GM19468 (cell line): ENCODE data around the gene CADM4.
"Not testable (repeated sequence)": the region's sequence is repeated elsewhere in the genome, so short reads cannot be mapped to it uniquely, and the experiment has no call there.

Source experiments
- ATAC-seq: cut with Tn5 transposase; IDR thresholded peaks from one replicate; pipeline ENCODE4 v1.9.1; 2021; ENCODE audit warnings: mild to moderate bottlenecking, moderate library complexity, moderate number of reproducible peaks; ENCODE audit not compliant: unreplicated experiment; ENCODE audit errors: extremely low read depth

CADM4 gene

GRCh38 chr19:43667126-43667875 is 27.7 kb upstream of the CADM4 start:
- ATAC-seq: no peak

GRCh38 chr19:43664018-43664417 is 24.4 kb upstream of the CADM4 start:
- ATAC-seq: no peak

DNA sequence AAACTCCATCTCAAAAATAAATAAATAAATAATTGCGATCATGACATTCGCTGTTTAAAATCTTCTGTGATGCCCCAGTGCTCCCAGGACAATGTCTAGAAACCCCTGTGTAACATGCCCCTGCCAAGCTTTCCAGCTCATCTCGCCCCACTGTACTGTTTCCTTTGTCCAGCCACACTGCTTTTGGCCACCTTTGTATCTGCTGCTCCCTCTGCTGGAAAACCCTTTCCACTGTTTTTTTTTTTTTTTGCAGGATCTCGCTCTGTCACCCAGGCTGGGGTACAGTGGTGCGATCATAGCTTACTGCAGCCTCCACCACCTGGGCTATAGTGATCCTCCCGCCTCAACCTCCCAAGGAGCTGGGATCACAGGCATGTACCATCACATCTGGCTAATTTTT is 22.8 kb upstream of the CADM4 start:
- ATAC-seq: no peak

GRCh38 chr19:43660971-43661360 is 21.3 kb upstream of the CADM4 start:
- ATAC-seq: no peak

- ATAC-seq: no peak
Measured at GRCh38 chr19:43660301-43660970, 20.8 kb upstream of the CADM4 start.

DNA sequence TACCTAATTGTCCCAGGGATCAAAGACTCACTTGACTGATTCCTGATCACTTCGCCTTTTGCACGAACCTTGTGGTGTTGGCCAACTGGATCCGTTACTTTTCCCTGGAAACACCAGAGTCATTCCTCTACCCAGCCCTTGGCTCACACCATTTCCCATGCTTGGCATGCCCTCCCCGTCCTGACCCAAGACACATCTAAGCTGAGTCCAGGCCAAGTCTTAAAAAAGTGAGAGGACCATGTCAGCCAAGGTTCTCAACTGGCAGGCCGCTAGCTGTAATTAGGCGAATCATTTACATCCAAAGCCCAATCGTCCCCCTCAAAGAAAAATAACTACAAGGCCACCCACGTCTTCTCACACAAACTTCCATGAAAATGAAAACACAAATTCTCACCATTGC is 18.8 kb upstream of the CADM4 start:
- no peak for ATAC-seq

GRCh38 chr19:43658001-43658400 is 18.4 kb upstream of the CADM4 start:
- ATAC-seq: no peak

- ATAC-seq: no peak
Measured at GRCh38 chr19:43656436-43656835, 16.8 kb upstream of the CADM4 start.

DNA sequence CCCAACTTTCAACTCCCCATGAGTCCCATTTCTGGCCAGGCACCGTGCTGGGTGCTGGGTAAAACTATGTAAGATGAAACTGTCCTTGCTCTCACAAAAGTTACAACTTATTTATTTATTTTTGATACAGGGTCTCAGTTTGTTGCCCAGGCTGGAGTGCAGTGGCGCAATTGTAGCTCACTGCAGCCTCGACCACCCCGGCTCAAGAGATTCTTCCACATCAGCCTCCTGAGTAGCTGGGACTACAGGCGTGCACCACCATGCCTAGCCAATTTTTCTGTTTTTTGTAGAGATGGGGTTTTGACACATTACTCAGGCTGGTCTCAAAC is 12.9 kb upstream of the CADM4 start:
- ATAC-seq: no peak

GRCh38 chr19:43651758-43652545 is 12.3 kb upstream of the CADM4 start:
- ATAC-seq: no peak

- not testable (repeated sequence) for ATAC-seq
Measured at GRCh38 chr19:43650276-43650675, 10.6 kb upstream of the CADM4 start.

- ATAC-seq: no peak
Measured at GRCh38 chr19:43649514-43649913, 9.9 kb upstream of the CADM4 start.

DNA sequence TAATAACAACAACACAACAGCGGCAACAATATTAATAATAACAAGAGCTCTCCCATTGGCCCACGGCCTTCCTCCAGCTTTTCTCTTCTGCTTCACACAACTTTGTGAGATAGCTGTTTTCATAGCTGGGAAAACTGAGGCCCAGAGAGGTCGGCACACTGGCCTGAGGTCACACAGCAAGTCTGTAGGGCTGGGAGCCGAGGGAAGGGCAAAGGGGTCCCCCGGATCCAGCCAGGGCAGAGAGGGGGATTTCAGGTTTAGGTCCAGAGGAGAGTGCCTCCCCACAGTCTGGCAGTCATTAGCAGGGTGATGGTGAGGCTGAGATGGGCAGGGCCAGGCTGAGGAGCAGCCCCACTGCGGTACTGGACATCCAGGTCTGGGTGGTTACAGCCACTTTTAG is 9.0 kb upstream of the CADM4 start:
- no peak for ATAC-seq

DNA sequence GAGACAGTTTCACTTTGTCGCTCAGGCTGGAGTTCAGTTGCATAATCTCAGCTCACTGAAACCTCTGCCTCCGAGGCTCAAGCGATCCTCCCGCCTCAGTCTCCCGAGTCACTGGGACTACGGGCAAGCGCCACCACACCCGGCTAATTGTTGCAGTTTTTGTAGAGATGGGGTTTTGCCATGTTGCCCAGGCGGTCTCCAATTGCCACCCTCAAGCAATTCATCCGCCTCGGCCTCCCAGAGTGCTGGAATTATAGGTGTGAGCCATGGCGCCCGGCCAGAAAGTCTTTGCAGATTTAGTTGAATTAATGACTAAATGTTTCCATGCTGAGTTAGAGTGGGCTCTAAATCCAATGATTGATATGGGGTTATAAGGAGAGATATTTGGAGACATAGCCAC is 4.5 kb upstream of the CADM4 start:
- ATAC-seq: no peak

DNA sequence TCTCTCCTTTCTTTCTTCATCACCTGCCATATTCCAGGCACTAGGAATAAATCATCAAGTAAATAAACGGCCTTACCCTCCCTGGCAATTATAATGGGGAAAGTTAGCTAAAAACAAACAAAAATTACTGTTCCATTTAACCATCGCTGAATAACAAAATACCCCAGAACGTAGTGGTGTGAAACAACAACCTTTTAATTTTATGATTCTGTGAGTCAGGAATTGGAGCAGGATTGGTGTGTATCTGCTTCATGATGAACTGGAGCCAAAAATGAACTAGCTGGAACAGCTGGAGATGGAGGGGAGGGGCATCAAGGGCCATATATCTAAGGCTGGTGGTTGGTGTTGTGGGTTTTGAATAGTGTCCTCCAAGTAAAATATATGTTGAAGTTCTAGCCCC is 3.7 kb upstream of the CADM4 start:
- ATAC-seq: no peak

- ATAC-seq: no peak
Measured at GRCh38 chr19:43642531-43642930, 2.9 kb upstream of the CADM4 start.

- ATAC-seq: no peak
Measured at GRCh38 chr19:43641333-43641732, 1.7 kb upstream of the CADM4 start.

GRCh38 chr19:43640424-43640757 is 741 bp upstream of the CADM4 start:
- ATAC-seq: no peak

DNA sequence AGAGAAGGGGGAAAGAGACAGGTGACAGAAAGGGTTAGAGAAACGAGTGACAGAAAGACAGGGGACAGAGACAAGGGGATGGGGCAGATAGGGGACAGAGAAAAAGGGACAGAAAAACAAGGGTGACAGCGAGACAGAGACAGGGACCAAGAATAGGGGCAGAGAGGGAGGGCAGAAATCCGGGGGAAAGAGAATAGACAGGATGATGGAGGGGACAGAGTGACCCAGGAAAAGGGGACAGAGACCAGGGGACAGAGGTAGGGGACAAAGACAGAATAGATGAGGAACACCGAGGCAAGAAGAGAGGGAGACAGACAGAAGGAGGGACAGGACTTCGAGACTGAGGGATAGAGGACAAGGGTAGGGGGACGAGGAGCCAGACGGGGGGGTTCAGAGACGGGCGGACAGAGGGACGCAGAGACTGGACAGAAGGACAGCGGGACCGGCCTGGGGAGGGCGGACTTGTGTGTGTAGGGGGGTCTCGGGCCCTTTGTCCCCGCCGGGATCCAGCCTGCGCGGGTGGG is 593 bp downstream of the CADM4 start:
- no peak for ATAC-seq

DNA sequence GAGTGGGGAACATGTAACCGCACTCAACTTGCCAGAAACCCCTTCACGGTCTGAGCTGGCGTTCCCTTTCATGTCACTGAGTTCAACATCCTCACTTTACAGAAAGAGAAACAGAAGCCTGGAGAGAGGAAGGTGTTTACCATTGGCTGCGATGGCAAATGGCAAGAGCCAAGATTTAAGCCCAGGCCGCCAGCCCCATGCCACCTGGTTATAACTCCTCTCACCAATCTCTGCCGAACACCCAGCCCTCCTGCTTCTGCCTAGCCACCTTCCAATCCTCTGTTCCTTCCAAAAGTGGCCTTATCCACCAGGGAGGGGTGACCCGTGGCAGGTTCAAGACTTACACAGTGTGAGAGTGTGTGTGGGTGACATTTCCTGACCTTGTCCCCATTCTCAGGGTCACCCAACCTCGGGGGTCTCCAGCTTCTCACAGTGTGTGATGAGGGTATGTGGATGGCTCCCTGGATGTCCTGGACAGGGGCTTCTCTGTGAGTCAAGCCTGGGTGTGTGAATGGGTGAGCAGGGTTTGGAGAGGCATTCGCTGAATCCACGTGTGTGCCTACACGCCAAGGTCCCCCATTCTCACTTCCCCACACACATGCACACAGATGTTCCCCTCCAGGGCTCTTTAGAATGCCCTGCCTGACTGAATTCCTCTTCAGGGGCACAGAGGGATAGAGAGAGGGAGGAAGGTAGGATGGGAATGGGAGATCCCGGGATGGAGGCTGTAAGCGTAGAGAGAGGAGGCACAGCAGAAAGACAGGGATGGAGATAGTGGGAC is 1.2 kb downstream of the CADM4 start:
- ATAC-seq: no peak
